GM15510 (cell line): ENCODE measurements around the gene KCNK1.

ENCODE experiments used
- POLR2A ChIP-seq: IDR thresholded peaks from 3 replicates; pipeline ENCODE4 v1.6.1; 2011; ENCODE audit warnings: borderline replicate concordance; ENCODE audit not compliant: insufficient read length; ENCODE audit errors: extremely low read depth

The KCNK1 gene

GRCh38 chr1:233667741-233668140, 53.8 kb downstream of the KCNK1 start:
- no peak for TF ChIP-seq POLR2A

- TF ChIP-seq POLR2A = no peak
These were observed 54.3 kb downstream of the KCNK1 start for GRCh38 chr1:233668146-233668724.

- TF ChIP-seq POLR2A = no peak
These were observed 54.9 kb downstream of the KCNK1 start for GRCh38 chr1:233668725-233669294.

- TF ChIP-seq POLR2A = no peak
These were observed 57.4 kb downstream of the KCNK1 start for GRCh38 chr1:233671286-233671685.

- TF ChIP-seq POLR2A = no peak
These were observed 58.8 kb downstream of the KCNK1 start for GRCh38 chr1:233672732-233673131.

- TF ChIP-seq POLR2A = no peak
These were observed 59.5 kb downstream of the KCNK1 start for GRCh38 chr1:233673261-233673946.

GRCh38 chr1:233673947-233674431, 60.1 kb downstream of the KCNK1 start:
- no peak for TF ChIP-seq POLR2A

- TF ChIP-seq POLR2A = no peak
These were observed 61.5 kb downstream of the KCNK1 start for GRCh38 chr1:233675446-233675845.

- TF ChIP-seq POLR2A = no peak
These were observed 62.0 kb downstream of the KCNK1 start for GRCh38 chr1:233675893-233676292.

- TF ChIP-seq POLR2A = no peak
These were observed 63.9 kb downstream of the KCNK1 start for GRCh38 chr1:233677690-233678354.

- TF ChIP-seq POLR2A = no peak
These were observed 65.1 kb downstream of the KCNK1 start for GRCh38 chr1:233679030-233679429.

GRCh38 chr1:233679591-233680373, 65.9 kb downstream of the KCNK1 start:
- TF ChIP-seq POLR2A = no peak

- no peak for TF ChIP-seq POLR2A
These were observed 67.4 kb downstream of the KCNK1 start for GRCh38 chr1:233681285-233681684.

- no peak for TF ChIP-seq POLR2A
These were observed 75.3 kb downstream of the KCNK1 start for GRCh38 chr1:233689017-233689747.
